ENCODE measurements around the gene MAEA. TPM values are rescaled to one million over a fixed set of nuclear protein-coding genes. Genes with fewer than 3 reads are reported as not detected.

MAEA gene
- total and polyA plus RNA-seq, 11 donors = 38.1 to 57.2 (median 45.1) TPM

DNA sequence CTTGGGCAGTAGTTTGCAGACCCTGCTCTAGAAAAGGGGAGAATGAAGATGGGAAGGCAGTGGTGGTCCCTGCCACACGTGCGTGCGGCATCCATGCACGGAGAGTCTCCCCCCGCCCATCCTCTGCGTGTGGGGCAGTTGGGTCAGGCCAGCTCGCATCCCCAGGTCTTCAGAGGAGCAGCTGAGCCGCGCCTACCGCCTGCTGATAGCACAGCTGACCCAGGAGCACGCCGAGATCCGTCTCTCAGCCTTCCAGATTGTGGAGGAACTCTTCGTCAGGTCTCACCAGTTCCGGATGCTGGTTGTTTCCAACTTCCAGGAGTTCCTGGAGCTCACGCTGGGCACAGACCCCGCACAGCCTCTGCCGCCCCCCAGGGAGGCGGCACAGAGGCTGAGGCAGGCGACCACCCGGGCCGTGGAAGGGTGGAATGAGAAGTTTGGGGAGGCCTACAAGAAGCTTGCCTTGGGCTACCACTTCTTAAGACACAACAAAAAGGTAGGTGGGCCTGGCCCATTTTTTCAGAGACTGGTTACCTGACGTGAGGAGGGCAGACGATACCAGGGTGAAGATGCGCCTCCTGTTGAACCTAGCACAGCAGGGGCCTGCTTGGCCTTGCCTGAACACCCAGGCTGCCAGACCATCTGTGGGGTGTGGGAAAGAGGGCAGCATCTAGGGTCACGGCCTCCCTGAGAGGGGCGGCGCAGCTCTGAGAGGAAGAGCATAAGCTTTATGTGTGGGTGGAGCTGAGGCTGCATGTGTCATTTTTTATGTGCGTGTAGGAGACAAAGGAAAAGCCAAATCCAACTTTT, 59.9 kb downstream of the MAEA start:
- 91 to 95% (median 93%) methylated on average over 28 to 29 of the region's 29 CpGs for WGBS, 4 donors
- no peaks in the 10 kb centered on the region for H3K9me3 ChIP-seq
- ATAC-seq (no peak), DNase-seq (no peak)
- TF ChIP-seq, protein P1, sequence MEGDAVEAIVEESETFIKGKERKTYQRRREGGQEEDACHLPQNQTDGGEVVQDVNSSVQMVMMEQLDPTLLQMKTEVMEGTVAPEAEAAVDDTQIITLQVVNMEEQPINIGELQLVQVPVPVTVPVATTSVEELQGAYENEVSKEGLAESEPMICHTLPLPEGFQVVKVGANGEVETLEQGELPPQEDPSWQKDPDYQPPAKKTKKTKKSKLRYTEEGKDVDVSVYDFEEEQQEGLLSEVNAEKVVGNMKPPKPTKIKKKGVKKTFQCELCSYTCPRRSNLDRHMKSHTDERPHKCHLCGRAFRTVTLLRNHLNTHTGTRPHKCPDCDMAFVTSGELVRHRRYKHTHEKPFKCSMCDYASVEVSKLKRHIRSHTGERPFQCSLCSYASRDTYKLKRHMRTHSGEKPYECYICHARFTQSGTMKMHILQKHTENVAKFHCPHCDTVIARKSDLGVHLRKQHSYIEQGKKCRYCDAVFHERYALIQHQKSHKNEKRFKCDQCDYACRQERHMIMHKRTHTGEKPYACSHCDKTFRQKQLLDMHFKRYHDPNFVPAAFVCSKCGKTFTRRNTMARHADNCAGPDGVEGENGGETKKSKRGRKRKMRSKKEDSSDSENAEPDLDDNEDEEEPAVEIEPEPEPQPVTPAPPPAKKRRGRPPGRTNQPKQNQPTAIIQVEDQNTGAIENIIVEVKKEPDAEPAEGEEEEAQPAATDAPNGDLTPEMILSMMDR (IDR thresholded peaks at IDR 0.05) = no peak
- no peak for TF ChIP-seq POLR2A (IDR thresholded peaks at IDR 0.05)
- no peaks in the 10 kb centered on the region for H3K27me3 ChIP-seq
- H3K27ac ChIP-seq = peak overlapping the region in 1 of 12 donors; percentile 39
- H3K4me3 ChIP-seq = no peak overlapping the region
- peaks cover 0 to 39% (median 17%) of the 10 kb centered on the region in 9 donors for H3K36me3 ChIP-seq
- peaks cover 0 to 31% (median 21%) of the 10 kb centered on the region in 12 donors for H3K4me1 ChIP-seq
- intact Hi-C loops (cut with DNase I) = loop anchor here in 9 of 10 donors (2.0 to 10.0 kb wide), 10 partner anchors 62 to 375 kb away; partner anchors contain the start of genes TACC3 (in 6 of the 9), TMEM129 (in 6 of the 9), SLBP (in 2 of the 9) and CTBP1 (in 1 of the 9)

DNA sequence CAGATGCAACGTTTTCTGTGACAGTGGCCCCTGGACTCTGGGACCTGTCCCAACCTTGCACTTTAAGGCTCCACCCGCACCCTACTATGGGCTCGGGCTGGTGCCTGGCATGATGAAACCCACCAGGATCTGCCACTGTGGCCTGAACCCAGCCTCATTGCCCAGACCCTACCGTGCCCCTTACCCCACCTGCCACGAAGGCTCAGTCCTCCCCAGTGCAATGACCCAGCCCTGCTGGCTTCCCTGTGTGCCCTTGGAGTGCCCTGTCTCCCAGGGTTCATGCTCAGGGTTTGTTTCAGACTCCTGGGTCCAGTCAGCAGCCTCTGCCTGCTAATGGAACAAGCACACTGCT, 60.5 kb downstream of the MAEA start:
- no peak overlapping the region for H3K4me3 ChIP-seq
- intact Hi-C loops (cut with DNase I) = loop anchor here in 7 of 10 donors (2.0 to 10.0 kb wide), 5 partner anchors 63 to 375 kb away; partner anchors contain the start of genes TACC3 (in 6 of the 7), TMEM129 (in 6 of the 7) and MAEA (in 1 of the 7)
- H3K4me1 ChIP-seq = peaks cover 0 to 29% (median 20%) of the 10 kb centered on the region in 12 donors
- no peaks in the 10 kb centered on the region for H3K27me3 ChIP-seq
- DNase-seq (no peak), ATAC-seq (no peak)
- H3K27ac ChIP-seq = no peak overlapping the region
- no peak for TF ChIP-seq POLR2A (IDR thresholded peaks at IDR 0.05)
- TF ChIP-seq, protein P1 (IDR thresholded peaks at IDR 0.05) = no peak
- peaks cover 0 to 45% (median 17%) of the 10 kb centered on the region in 9 donors for H3K36me3 ChIP-seq
- H3K9me3 ChIP-seq = no peaks in the 10 kb centered on the region
- 90 to 96% (median 94%) methylated on average over 4 to 5 of the region's 5 CpGs for WGBS, 4 donors

GRCh38 chr4:1351854-1352566, 62.3 kb downstream of the MAEA start:
- DNase-seq = peak; percentile 75 to 91 (median 85)
- Histone ChIP-seq H3K27ac (peak overlapping the region in 1 of 12 donors; percentile 17), H3K4me3 (no peak overlapping the region), H3K9me3 (no peaks in the 10 kb centered on the region), H3K36me3 (peaks cover 0 to 51% (median 17%) of the 10 kb centered on the region in 9 donors), H3K4me1 (peaks cover 0 to 25% (median 13%) of the 10 kb centered on the region in 12 donors), H3K27me3 (no peaks in the 10 kb centered on the region)
- TF ChIP-seq, protein P1 (IDR thresholded peaks at IDR 0.05) = peak; percentile 84 to 99 (median 92)
- TF ChIP-seq POLR2A (IDR thresholded peaks at IDR 0.05) = no peak
- ATAC-seq = peak in 3 of 4 donors; percentile 14 to 33 (median 21)
- WGBS, 4 donors = 31 to 38% (median 37%) methylated on average over 23 to 24 of the region's 24 CpGs
- intact Hi-C loops (cut with DNase I) = loop anchor here in 9 of 10 donors (2.0 to 10.0 kb wide), 6 partner anchors 65 to 373 kb away; partner anchors contain the start of genes TACC3 (in 6 of the 9), TMEM129 (in 6 of the 9) and MAEA (in 1 of the 9)
